Measurements from ENCODE around the gene RANBP17. TPM values are rescaled to one million over a fixed set of nuclear protein-coding genes. Genes with fewer than 3 reads are reported as not detected.
A peak's percentile ranks its signal among the peaks of the same experiment; 100 is the strongest.
"Not testable (repeated sequence)": the region's sequence is repeated elsewhere in the genome, so short reads cannot be mapped to it uniquely, and the experiment has no call there.

Gene RANBP17
- total RNA-seq, 2 donors from 2014 or later = 26.6 to 28.0 TPM

GRCh38 chr5:170917113-170917512 is 55.3 kb downstream of the RANBP17 start:
- H3K4me3 Mint-ChIP-seq = no peak overlapping the region
- peak; percentile 32 for TF ChIP-seq CTCF (conservative IDR thresholded peaks at IDR 0.05)
- H3K27ac Mint-ChIP-seq = no peak overlapping the region
- H3K4me1 Mint-ChIP-seq = peaks cover 4% of the 10 kb centered on the region
- DNase-seq = no peak
- Histone ChIP-seq H3K9ac (ENCODE audit: extremely low read depth, low read length, poor library complexity, severe bottlenecking) (no peak overlapping the region), H3K4me1 (ENCODE audit: control insufficient read depth, insufficient read depth, low read length) (no peaks in the 10 kb centered on the region), H3K27me3 (ENCODE audit: control insufficient read depth, insufficient read depth, low read length, poor library complexity, severe bottlenecking) (no peaks in the 10 kb centered on the region), H3K27ac (ENCODE audit: low read depth, low read length) (no peak overlapping the region), H3K9me3 (ENCODE audit: control insufficient read depth, low read length) (no peaks in the 10 kb centered on the region), H3K4me3 (ENCODE audit: low read length) (no peak overlapping the region), H3K36me3 (ENCODE audit: control insufficient read depth, insufficient read depth, low read length) (peaks cover 18% of the 10 kb centered on the region)
- H3K27me3 Mint-ChIP-seq (ENCODE audit: insufficient read depth) = no peaks in the 10 kb centered on the region
- H3K36me3 Mint-ChIP-seq (ENCODE audit: low read depth) = peaks cover 18% of the 10 kb centered on the region
- peaks cover 10% of the 10 kb centered on the region for H3K9me3 Mint-ChIP-seq

GRCh38 chr5:170920196-170920595 is 58.4 kb downstream of the RANBP17 start:
- peaks cover 20% of the 10 kb centered on the region for H3K36me3 Mint-ChIP-seq (ENCODE audit: low read depth)
- H3K27me3 ChIP-seq (ENCODE audit: control insufficient read depth, insufficient read depth, low read length, poor library complexity, severe bottlenecking) = no peaks in the 10 kb centered on the region
- no peak overlapping the region for H3K27ac Mint-ChIP-seq
- no peak overlapping the region for H3K9ac ChIP-seq (ENCODE audit: extremely low read depth, low read length, poor library complexity, severe bottlenecking)
- no peaks in the 10 kb centered on the region for H3K4me1 ChIP-seq (ENCODE audit: control insufficient read depth, insufficient read depth, low read length)
- H3K27me3 Mint-ChIP-seq (ENCODE audit: insufficient read depth) = no peaks in the 10 kb centered on the region
- no peaks in the 10 kb centered on the region for H3K9me3 ChIP-seq (ENCODE audit: control insufficient read depth, low read length)
- H3K4me1 Mint-ChIP-seq = peaks cover 9% of the 10 kb centered on the region
- 92 to 93% methylated on average over 2 to 3 of the region's 3 CpGs for WGBS, 2 experiments (ENCODE audit: insufficient coverage in 1 of 2, insufficient read length in 1 of 2)
- TF ChIP-seq CTCF (conservative IDR thresholded peaks at IDR 0.05) = no peak
- H3K4me3 Mint-ChIP-seq = no peak overlapping the region
- no peak for DNase-seq
- peaks cover 8% of the 10 kb centered on the region for H3K36me3 ChIP-seq (ENCODE audit: control insufficient read depth, insufficient read depth, low read length)
- peaks cover 10% of the 10 kb centered on the region for H3K9me3 Mint-ChIP-seq
- H3K4me3 ChIP-seq (ENCODE audit: low read length) = no peak overlapping the region
- no peak overlapping the region for H3K27ac ChIP-seq (ENCODE audit: low read depth, low read length)

- H3K4me3 ChIP-seq (ENCODE audit: low read length); H3K9me3 ChIP-seq (ENCODE audit: control insufficient read depth, low read length); H3K36me3 ChIP-seq (ENCODE audit: control insufficient read depth, insufficient read depth, low read length); H3K9me3 Mint-ChIP-seq; H3K27ac Mint-ChIP-seq; H3K27me3 ChIP-seq (ENCODE audit: control insufficient read depth, insufficient read depth, low read length, poor library complexity, severe bottlenecking); H3K4me1 Mint-ChIP-seq; H3K4me1 ChIP-seq (ENCODE audit: control insufficient read depth, insufficient read depth, low read length); H3K9ac ChIP-seq (ENCODE audit: extremely low read depth, low read length, poor library complexity, severe bottlenecking); H3K27me3 Mint-ChIP-seq (ENCODE audit: insufficient read depth); H3K4me3 Mint-ChIP-seq: not testable (repeated sequence)
- H3K27ac ChIP-seq (ENCODE audit: low read depth, low read length) = peak overlapping the region; percentile 61
- WGBS, 2 experiments (ENCODE audit: insufficient coverage in 1 of 2, insufficient read length in 1 of 2) = 53 to 68% methylated on average over 8 to 10 of the region's 10 CpGs
- peaks cover 21% of the 10 kb centered on the region for H3K36me3 Mint-ChIP-seq (ENCODE audit: low read depth)
- peak; percentile 48 for DNase-seq
These were observed 60.5 kb downstream of the RANBP17 start for GRCh38 chr5:170922331-170922730.

- H3K4me3 ChIP-seq (ENCODE audit: low read length) = no peak overlapping the region
- peaks cover 9% of the 10 kb centered on the region for H3K4me1 Mint-ChIP-seq
- H3K36me3 ChIP-seq (ENCODE audit: control insufficient read depth, insufficient read depth, low read length) = peaks cover 12% of the 10 kb centered on the region
- no peak for TF ChIP-seq CTCF (conservative IDR thresholded peaks at IDR 0.05)
- H3K36me3 Mint-ChIP-seq (ENCODE audit: low read depth) = peaks cover 24% of the 10 kb centered on the region
- H3K9me3 Mint-ChIP-seq = peaks cover 10% of the 10 kb centered on the region
- H3K27me3 Mint-ChIP-seq (ENCODE audit: insufficient read depth) = no peaks in the 10 kb centered on the region
- no peak overlapping the region for H3K27ac ChIP-seq (ENCODE audit: low read depth, low read length)
- 94 to 98% methylated on average over 4 to 7 of the region's 7 CpGs for WGBS, 2 experiments (ENCODE audit: insufficient coverage in 1 of 2, insufficient read length in 1 of 2)
- H3K4me3 Mint-ChIP-seq = no peak overlapping the region
- H3K27ac Mint-ChIP-seq = no peak overlapping the region
- DNase-seq = no peak
- H3K9ac ChIP-seq (ENCODE audit: extremely low read depth, low read length, poor library complexity, severe bottlenecking) = no peak overlapping the region
- no peaks in the 10 kb centered on the region for H3K27me3 ChIP-seq (ENCODE audit: control insufficient read depth, insufficient read depth, low read length, poor library complexity, severe bottlenecking)
- H3K9me3 ChIP-seq (ENCODE audit: control insufficient read depth, low read length) = no peaks in the 10 kb centered on the region
- no peaks in the 10 kb centered on the region for H3K4me1 ChIP-seq (ENCODE audit: control insufficient read depth, insufficient read depth, low read length)
These were observed 62.2 kb downstream of the RANBP17 start for GRCh38 chr5:170923910-170924620.

- not testable (repeated sequence) for H3K27ac Mint-ChIP-seq; H3K4me1 Mint-ChIP-seq; H3K4me3 ChIP-seq (ENCODE audit: low read length); H3K27me3 Mint-ChIP-seq (ENCODE audit: insufficient read depth); H3K27me3 ChIP-seq (ENCODE audit: control insufficient read depth, insufficient read depth, low read length, poor library complexity, severe bottlenecking); H3K27ac ChIP-seq (ENCODE audit: low read depth, low read length); H3K9ac ChIP-seq (ENCODE audit: extremely low read depth, low read length, poor library complexity, severe bottlenecking); H3K4me1 ChIP-seq (ENCODE audit: control insufficient read depth, insufficient read depth, low read length); H3K4me3 Mint-ChIP-seq
- peak; percentile 75 for DNase-seq
- Mint-ChIP-seq H3K36me3 (ENCODE audit: low read depth) (peaks cover 47% of the 10 kb centered on the region), H3K9me3 (peaks cover 33% of the 10 kb centered on the region)
- peaks cover 12% of the 10 kb centered on the region for H3K36me3 ChIP-seq (ENCODE audit: control insufficient read depth, insufficient read depth, low read length)
- 82 to 85% methylated on average over 9 to 18 of the region's 18 CpGs for WGBS, 2 experiments (ENCODE audit: insufficient coverage in 1 of 2, insufficient read length in 1 of 2)
- H3K9me3 ChIP-seq (ENCODE audit: control insufficient read depth, low read length) = peaks cover 14% of the 10 kb centered on the region
These were observed 73.9 kb downstream of the RANBP17 start for GRCh38 chr5:170935534-170936218.
